PC-3 (cell line): Measurements from ENCODE around the gene C1QTNF5. TPM values are rescaled to one million over a fixed set of nuclear protein-coding genes. Genes with fewer than 3 reads are reported as not detected.

Experiments
- ATAC-seq: fragments of 200-7000 bp; cut with Tn5 transposase; 2 replicates; pipeline ENCODE4 v1.9.1; 2020; ENCODE audit warnings: mild to moderate bottlenecking, moderate library complexity
- BruUV-seq: library from RNA; stranded (reverse); fragments of 400-500 nt; replicated peaks from 2 replicates; lab custom pipeline; 2021; lab: Mats Ljungman, UMichigan
- CTCF ChIA-PET: fragments of 300-600 bp; sonication (Branson Sonifier 250); formaldehyde crosslinking; loops from one replicate; lab custom pipeline; 2022; ENCODE audit warnings: antibody characterized with exemption; lab: Charles Lee
- POLR2A ChIA-PET: fragments of 300-600 bp; sonication (Branson Sonifier 250); formaldehyde crosslinking; loops from one replicate; lab custom pipeline; 2022; ENCODE audit warnings: antibody characterized with exemption; ENCODE audit not compliant: unreplicated experiment; lab: Charles Lee
- DNase-seq: peaks from one replicate; pipeline ENCODE4 v3.0.0-alpha.2; 2015
- H2AFZ ChIP-seq: fragments of 300-600 bp; sonication (generic); 2 replicates; pipeline ENCODE4 v1.6.0; 2016; ENCODE audit warnings: antibody characterized with exemption, low read length
- H3F3A ChIP-seq: fragments of 300-600 bp; sonication (generic); one replicate; pipeline ENCODE4 v1.6.0; 2017; ENCODE audit warnings: antibody characterized with exemption, low read length, control low read depth, mild to moderate bottlenecking; ENCODE audit not compliant: unreplicated experiment
- H3K27ac ChIP-seq: fragments of 300-600 bp; sonication (generic); 2 replicates; pipeline ENCODE4 v1.5.1; 2016; ENCODE audit warnings: mild to moderate bottlenecking, low read length
- H3K27me3 ChIP-seq: fragments of 300-600 bp; sonication (generic); 2 replicates; pipeline ENCODE4 v1.6.1; 2016; ENCODE audit warnings: low read length, mixed read lengths
- H3K36me3 ChIP-seq: fragments of 300-600 bp; sonication (generic); 2 replicates; pipeline ENCODE4 v1.6.1; 2016; ENCODE audit warnings: low read depth, mixed run types, low read length, mixed read lengths
- H3K4me1 ChIP-seq: fragments of 300-600 bp; sonication (generic); 2 replicates; pipeline ENCODE4 v1.5.1; 2016; ENCODE audit warnings: low read length; ENCODE audit not compliant: insufficient read depth
- H3K4me2 ChIP-seq: fragments of 300-600 bp; sonication (generic); 2 replicates; pipeline ENCODE4 v1.6.0; 2016; ENCODE audit warnings: low read length
- H3K4me3 ChIP-seq: fragments of 300-600 bp; sonication (generic); 2 replicates; pipeline ENCODE4 v1.5.1; 2016; ENCODE audit warnings: mild to moderate bottlenecking, low read length, mixed read lengths
- H3K79me2 ChIP-seq: fragments of 300-600 bp; sonication (generic); 2 replicates; pipeline ENCODE4 v1.6.1; 2017; ENCODE audit warnings: low read length, mixed read lengths
- H3K9ac ChIP-seq: fragments of 300-600 bp; sonication (generic); 2 replicates; pipeline ENCODE4 v1.6.0; 2016; ENCODE audit warnings: mild to moderate bottlenecking, low read length
- H3K9me2 ChIP-seq: fragments of 300-600 bp; sonication (generic); replicated peaks from 2 replicates; pipeline ENCODE4 v1.6.1; 2016; ENCODE audit warnings: mixed run types, low read length, mixed read lengths
- H3K9me3 ChIP-seq: fragments of 300-600 bp; sonication (generic); 2 replicates; pipeline ENCODE4 v1.6.1; 2016; ENCODE audit warnings: low read length, mixed read lengths
- H4K20me1 ChIP-seq: fragments of 300-600 bp; sonication (generic); 2 replicates; pipeline ENCODE4 v1.6.1; 2016; ENCODE audit warnings: low read length, mixed read lengths
- EZH2 ChIP-seq: fragments of 300-600 bp; sonication (generic); IDR thresholded peaks from one replicate; pipeline ENCODE4 v1.6.1; 2017; ENCODE audit warnings: antibody characterized with exemption, mild to moderate bottlenecking, low read length; ENCODE audit not compliant: unreplicated experiment
- EZH2phosphoT487 ChIP-seq: fragments of 300-600 bp; sonication (generic); IDR thresholded peaks from 2 replicates; pipeline ENCODE4 v1.6.1; 2018; ENCODE audit warnings: mild to moderate bottlenecking, antibody characterized with exemption, low read length, borderline replicate concordance
- intact Hi-C: fragments of 100-400 bp; cut with micrococcal nuclease; formaldehyde crosslinking; loops from 2 replicates; pipeline ENCODE4 v1.9.0; 2023
- total RNA-seq: library from RNA; depleted of rRNA; stranded (reverse); fragments of >200 nt; gene quantifications from 2 replicates; pipeline ENCODE4 v1.2.3, GENCODE V29; 2014
- TF ChIP-seq, protein P1 (sequence below): fragments of 300-600 bp; sonication (generic); conservative IDR thresholded peaks from 2 replicates; pipeline ENCODE4 v1.5.1; 2017; ENCODE audit warnings: antibody characterized with exemption, low read depth, mild to moderate bottlenecking, low read length

Gene C1QTNF5
- total RNA-seq, 1 experiment from 2014 or later, result 2.0 TPM

DNA sequence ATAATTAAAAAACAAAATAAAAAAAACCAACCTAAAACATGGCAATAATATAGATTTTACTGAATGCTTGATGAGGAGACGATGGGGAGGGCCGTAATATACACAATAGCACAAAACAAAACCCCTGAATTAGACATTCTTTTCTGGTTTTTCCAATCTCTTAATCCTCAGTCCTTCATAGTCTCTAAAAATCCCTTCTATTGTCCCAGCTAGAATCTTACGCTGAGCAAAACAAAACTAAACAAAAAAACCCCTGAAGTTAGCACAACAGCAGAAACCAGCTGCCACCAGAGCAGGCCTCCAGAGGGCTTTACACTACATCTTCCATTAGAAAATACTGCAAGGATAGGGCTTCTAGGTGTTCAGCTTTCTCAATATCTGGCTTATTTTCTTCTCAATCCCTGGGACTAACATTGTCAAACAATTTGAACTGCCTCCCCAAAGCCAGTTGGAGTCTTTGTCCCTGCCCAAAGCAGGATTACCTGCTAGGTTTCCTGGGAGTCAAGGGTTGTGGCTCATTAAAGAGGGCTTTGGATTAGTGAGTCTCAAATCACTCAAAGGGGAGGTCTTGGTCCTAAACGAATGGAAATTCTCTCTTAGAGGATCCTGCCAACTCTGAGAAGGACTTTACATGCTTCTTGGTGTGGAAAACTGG is 8.4 kb downstream of the C1QTNF5 start:
- no peaks in the 10 kb centered on the region for H4K20me1 ChIP-seq
- H3F3A ChIP-seq, result no peaks in the 10 kb centered on the region
- H3K4me3 ChIP-seq, result no peak overlapping the region
- intact Hi-C loops, result no loop called here
- H3K9ac ChIP-seq, result no peak overlapping the region
- no peak overlapping the region for H3K4me2 ChIP-seq
- H3K27me3 ChIP-seq, result no peaks in the 10 kb centered on the region
- H2AFZ ChIP-seq, result no peak overlapping the region
- H3K4me1 ChIP-seq, result peaks cover 29% of the 10 kb centered on the region
- peaks cover 28% of the 10 kb centered on the region for H3K79me2 ChIP-seq
- H3K27ac ChIP-seq, result no peak overlapping the region
- ATAC-seq (no peak), DNase-seq (no peak)
- no peak for TF ChIP-seq EZH2
- TF ChIP-seq, protein P1, sequence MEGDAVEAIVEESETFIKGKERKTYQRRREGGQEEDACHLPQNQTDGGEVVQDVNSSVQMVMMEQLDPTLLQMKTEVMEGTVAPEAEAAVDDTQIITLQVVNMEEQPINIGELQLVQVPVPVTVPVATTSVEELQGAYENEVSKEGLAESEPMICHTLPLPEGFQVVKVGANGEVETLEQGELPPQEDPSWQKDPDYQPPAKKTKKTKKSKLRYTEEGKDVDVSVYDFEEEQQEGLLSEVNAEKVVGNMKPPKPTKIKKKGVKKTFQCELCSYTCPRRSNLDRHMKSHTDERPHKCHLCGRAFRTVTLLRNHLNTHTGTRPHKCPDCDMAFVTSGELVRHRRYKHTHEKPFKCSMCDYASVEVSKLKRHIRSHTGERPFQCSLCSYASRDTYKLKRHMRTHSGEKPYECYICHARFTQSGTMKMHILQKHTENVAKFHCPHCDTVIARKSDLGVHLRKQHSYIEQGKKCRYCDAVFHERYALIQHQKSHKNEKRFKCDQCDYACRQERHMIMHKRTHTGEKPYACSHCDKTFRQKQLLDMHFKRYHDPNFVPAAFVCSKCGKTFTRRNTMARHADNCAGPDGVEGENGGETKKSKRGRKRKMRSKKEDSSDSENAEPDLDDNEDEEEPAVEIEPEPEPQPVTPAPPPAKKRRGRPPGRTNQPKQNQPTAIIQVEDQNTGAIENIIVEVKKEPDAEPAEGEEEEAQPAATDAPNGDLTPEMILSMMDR, result no peak
- CTCF ChIA-PET, result no interaction called here
- H3K9me3 ChIP-seq, result no peaks in the 10 kb centered on the region
- POLR2A ChIA-PET, result no interaction called here
- no peaks in the 10 kb centered on the region for H3K36me3 ChIP-seq
- no TSS peak for BruUV-seq
- no peaks in the 10 kb centered on the region for H3K9me2 ChIP-seq

DNA sequence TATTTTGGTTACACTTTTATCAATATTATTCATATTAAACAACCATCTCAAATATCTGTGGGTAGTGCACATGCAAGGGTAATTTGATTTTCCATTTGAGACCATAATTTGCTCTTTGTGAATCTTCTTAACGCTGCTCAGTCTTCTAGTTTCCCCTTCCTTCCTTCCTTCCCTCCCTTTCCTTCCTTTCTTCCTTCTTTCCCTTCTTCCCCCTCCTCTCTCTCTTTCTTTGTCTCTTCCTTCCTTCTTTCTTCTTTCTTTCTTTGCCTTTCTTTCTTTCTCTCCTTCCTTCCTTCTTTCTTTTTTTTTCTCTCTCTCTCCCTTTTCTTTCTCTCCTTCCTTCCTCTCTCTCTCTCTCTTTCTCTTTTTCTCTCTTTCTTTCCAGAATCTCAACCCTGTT is 10.4 kb downstream of the C1QTNF5 start:
- Histone ChIP-seq H3K27me3 (no peaks in the 10 kb centered on the region), H3K79me2 (peaks cover 8% of the 10 kb centered on the region), H3K9ac (no peak overlapping the region), H4K20me1 (no peaks in the 10 kb centered on the region), H3K36me3 (no peaks in the 10 kb centered on the region), H2AFZ (no peak overlapping the region), H3K4me3 (no peak overlapping the region), H3K4me2 (no peak overlapping the region), H3K4me1 (peaks cover 9% of the 10 kb centered on the region), H3K9me3 (no peaks in the 10 kb centered on the region), H3F3A (no peaks in the 10 kb centered on the region), H3K9me2 (no peaks in the 10 kb centered on the region), H3K27ac (no peak overlapping the region)
- TF ChIP-seq EZH2, result no peak
- no peak for TF ChIP-seq EZH2phosphoT487
- TF ChIP-seq, protein P1, result no peak
- intact Hi-C loops, result no loop called here
- BruUV-seq, result no TSS peak
- POLR2A ChIA-PET, result no interaction called here
- CTCF ChIA-PET, result no interaction called here
- DNase-seq (no peak), ATAC-seq (no peak)

DNA sequence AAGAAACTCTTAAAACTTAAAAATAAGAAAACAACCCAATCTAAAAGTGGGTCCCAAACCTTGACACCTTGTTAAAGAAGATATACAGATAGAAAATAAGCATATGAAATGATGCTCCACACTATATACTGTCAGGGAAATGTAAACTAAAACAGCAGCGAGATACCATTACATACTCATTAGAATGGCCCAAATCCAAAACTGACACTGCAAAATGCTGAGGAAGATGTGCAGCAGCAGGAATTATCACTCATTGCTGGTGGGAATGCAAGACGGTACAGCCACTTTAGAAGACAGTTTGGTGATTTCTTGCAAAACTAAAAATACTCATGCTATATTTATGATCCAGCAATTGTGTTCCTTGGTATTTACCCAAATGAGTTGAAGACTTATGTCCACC is 11.4 kb downstream of the C1QTNF5 start:
- no peak overlapping the region for H3K9ac ChIP-seq
- DNase-seq (no peak), ATAC-seq (no peak)
- H3F3A ChIP-seq, result no peaks in the 10 kb centered on the region
- no peaks in the 10 kb centered on the region for H3K9me3 ChIP-seq
- TF ChIP-seq, protein P1, result no peak
- TF ChIP-seq EZH2, result no peak
- TF ChIP-seq EZH2phosphoT487, result no peak
- H3K79me2 ChIP-seq, result no peaks in the 10 kb centered on the region
- peaks cover 5% of the 10 kb centered on the region; the same call in 1 of the 2 replicates for H3K4me1 ChIP-seq
- H2AFZ ChIP-seq, result no peak overlapping the region
- intact Hi-C loops, result loop anchor here (10.0 kb wide), 1 partner anchor 165 kb away; the partner anchor contains the start of gene NLRX1
- H3K27ac ChIP-seq, result no peak overlapping the region
- POLR2A ChIA-PET, result no interaction called here
- CTCF ChIA-PET, result no interaction called here
- H3K4me3 ChIP-seq, result no peak overlapping the region
- H3K36me3 ChIP-seq, result no peaks in the 10 kb centered on the region
- H4K20me1 ChIP-seq, result no peaks in the 10 kb centered on the region
- H3K9me2 ChIP-seq, result no peaks in the 10 kb centered on the region
- H3K4me2 ChIP-seq, result no peak overlapping the region
- H3K27me3 ChIP-seq, result no peaks in the 10 kb centered on the region
- no TSS peak for BruUV-seq
